SK-N-SH (cell line): ENCODE measurements around the gene WASF3. TPM values are rescaled to one million over a fixed set of nuclear protein-coding genes. Genes with fewer than 3 reads are reported as not detected.

Experiments used
- CTCF ChIA-PET: fragments of 300-600, 350-600 bp; formaldehyde crosslinking; extraction: SDS; loops from one replicate; lab custom pipeline; 2021; lab: Yijun Ruan, JAX
- POLR2A ChIA-PET: fragments of 350-600 bp; sonication (Branson Sonifier 250); formaldehyde crosslinking; extraction: SDS; loops from one replicate; lab custom pipeline; 2020; ENCODE audit warnings: antibody characterized with exemption, inconsistent platforms; lab: Yijun Ruan, JAX
- DNase-seq: peaks from one replicate; pipeline ENCODE4 v3.0.0; 2012
- H2AFZ ChIP-seq: fragments of 200-600 bp; sonication (generic); 2 replicates; pipeline ENCODE4 v1.8.1; 2016; ENCODE audit warnings: antibody characterized with exemption, mild to moderate bottlenecking, low read depth
- H3F3A ChIP-seq: fragments of 200-600 bp; sonication (generic); replicated peaks from 2 replicates; pipeline ENCODE3; 2016; ENCODE audit warnings: antibody characterized with exemption, mild to moderate bottlenecking; ENCODE audit not compliant: insufficient read depth
- H3K27ac ChIP-seq, 2 experiments: fragments of 200-500 bp in 1 of 2; fragments of 200-600 bp in 1 of 2; sonication (Bioruptor generic) in 1 of 2; sonication (generic), shearing (Covaris generic) in 1 of 2; 2 replicates each; pipeline versions ENCODE4 v1.5.1 to v1.6.1; 2014 to 2016; ENCODE audit warnings: low read depth in 2 of 2, inconsistent platforms in 1 of 2, low read length in 1 of 2, mild to moderate bottlenecking in 1 of 2, mixed read lengths in 1 of 2
- H3K27me3 ChIP-seq: fragments of 200-600 bp; sonication (generic), shearing (Covaris generic); 2 replicates; pipeline ENCODE4 v1.6.1; 2016; ENCODE audit warnings: mixed run types; ENCODE audit not compliant: insufficient read depth
- H3K36me3 ChIP-seq, 2 experiments: fragments of 200-500 bp in 1 of 2; fragments of 200-600 bp in 1 of 2; sonication (Bioruptor generic) in 1 of 2; sonication (generic) in 1 of 2; replicated peaks in 1 of 2; 2 replicates each; pipeline versions ENCODE3 to v1.5.1; 2014 to 2016; ENCODE audit warnings: low read length in 1 of 2, mild to moderate bottlenecking in 1 of 2; ENCODE audit not compliant: insufficient read depth in 2 of 2, control insufficient read depth in 1 of 2
- H3K4me1 ChIP-seq, 2 experiments: fragments of 200-500 bp in 1 of 2; fragments of 200-600 bp in 1 of 2; sonication (Bioruptor generic) in 1 of 2; sonication (generic), shearing (Covaris generic) in 1 of 2; 2 replicates each; pipeline versions ENCODE4 v1.5.1 to v1.6.1; 2014 to 2016; ENCODE audit warnings: low read depth in 1 of 2, low read length in 1 of 2, mixed run types in 1 of 2; ENCODE audit not compliant: insufficient read depth in 2 of 2, control insufficient read depth in 1 of 2
- H3K4me2 ChIP-seq: fragments of 200-600 bp; sonication (generic), shearing (Covaris generic); 2 replicates; pipeline ENCODE4 v1.6.1; 2017; ENCODE audit warnings: mixed run types
- H3K4me3 ChIP-seq, 2 experiments: fragments of 200-500 bp in 1 of 2; fragments of 200-600 bp in 1 of 2; sonication (Bioruptor generic) in 1 of 2; sonication (generic), shearing (Covaris generic) in 1 of 2; 2 replicates each; pipeline versions ENCODE4 v1.5.1 to v1.8.1; 2014 to 2016; ENCODE audit warnings: low read depth in 2 of 2, inconsistent platforms in 1 of 2, low read length in 1 of 2, mild to moderate bottlenecking in 1 of 2, mixed read lengths in 1 of 2, moderate library complexity in 1 of 2
- H3K79me2 ChIP-seq: fragments of 200-600 bp; sonication (generic); 2 replicates; pipeline ENCODE4 v1.8.1; 2017; ENCODE audit warnings: mild to moderate bottlenecking; ENCODE audit not compliant: insufficient read depth
- H3K9ac ChIP-seq: fragments of 200-600 bp; sonication (generic); 2 replicates; pipeline ENCODE4 v1.6.1; 2017; ENCODE audit warnings: mixed run types
- H3K9me2 ChIP-seq: fragments of 200-600 bp; sonication (generic); 2 replicates; pipeline ENCODE4 v1.6.1; 2017; ENCODE audit warnings: mixed run types
- H3K9me3 ChIP-seq: fragments of 200-600 bp; sonication (generic); 2 replicates; pipeline ENCODE4 v1.6.1; 2017; ENCODE audit warnings: mixed run types, mild to moderate bottlenecking, moderate library complexity
- H4K20me1 ChIP-seq: fragments of 200-600 bp; sonication (generic); 2 replicates; pipeline ENCODE4 v1.6.1; 2017; ENCODE audit warnings: mild to moderate bottlenecking, mixed run types; ENCODE audit not compliant: insufficient read depth
- CTCF ChIP-seq: fragments of 200-600 bp; sonication (generic); IDR thresholded peaks from 2 replicates; pipeline ENCODE4 v1.6.1; 2017; ENCODE audit warnings: antibody characterized with exemption, mild to moderate bottlenecking, moderate library complexity
- EP300 ChIP-seq, 2 experiments: IDR thresholded peaks; 2 replicates each; pipeline versions ENCODE4 v1.4.0 to v1.6.1; 2012; ENCODE audit warnings: borderline replicate concordance in 1 of 2, low read depth in 1 of 2, low read length in 1 of 2
- FOSL2 ChIP-seq: IDR thresholded peaks from 2 replicates; pipeline ENCODE4 v1.4.0; 2012; ENCODE audit warnings: low read depth, mild to moderate bottlenecking, moderate library complexity, borderline replicate concordance
- FOXJ3 ChIP-seq: sonication (generic); formaldehyde crosslinking; IDR thresholded peaks from 2 replicates; pipeline ENCODE4 v1.5.1; 2020; ENCODE audit warnings: mild to moderate bottlenecking, missing genetic modification reagents
- GABPA ChIP-seq: IDR thresholded peaks from 2 replicates; pipeline ENCODE4 v1.4.0; 2012; ENCODE audit warnings: low read depth, mild to moderate bottlenecking
- MEF2A ChIP-seq: IDR thresholded peaks from 2 replicates; pipeline ENCODE4 v1.4.0; 2012; ENCODE audit warnings: low read depth, borderline replicate concordance
- NFIC ChIP-seq: IDR thresholded peaks from 2 replicates; pipeline ENCODE4 v1.4.0; 2012; ENCODE audit warnings: borderline replicate concordance
- NRF1 ChIP-seq: IDR thresholded peaks from 2 replicates; pipeline ENCODE4 v1.6.1; 2012; ENCODE audit warnings: low read depth, mild to moderate bottlenecking, low read length
- POLR2AphosphoS5 ChIP-seq: IDR thresholded peaks from 2 replicates; pipeline ENCODE4 v1.6.1; 2012; ENCODE audit warnings: low read depth, low read length
- RAD21 ChIP-seq: IDR thresholded peaks from 2 replicates; pipeline ENCODE4 v1.6.1; 2012; ENCODE audit warnings: mild to moderate bottlenecking, low read length
- RCOR1 ChIP-seq: fragments of 150-350 bp; IDR thresholded peaks from 2 replicates; pipeline ENCODE4 v1.6.1; 2017; ENCODE audit warnings: antibody characterized with exemption, low read length
- REST ChIP-seq: IDR thresholded peaks from 2 replicates; pipeline ENCODE4 v1.6.1; 2012; ENCODE audit warnings: mild to moderate bottlenecking, low read depth, low read length, moderate library complexity
- RFX5 ChIP-seq: IDR thresholded peaks from 2 replicates; pipeline ENCODE4 v1.6.1; 2012; ENCODE audit warnings: mild to moderate bottlenecking, improper control_type of control experiment, low read length
- RXRA ChIP-seq: IDR thresholded peaks from 2 replicates; pipeline ENCODE4 v1.4.0; 2012; ENCODE audit warnings: low read depth, mild to moderate bottlenecking, borderline replicate concordance
- SMC3 ChIP-seq: IDR thresholded peaks from 2 replicates; pipeline ENCODE4 v1.6.1; 2012; ENCODE audit warnings: low read depth, low read length, improper control_type of control experiment
- TCF12 ChIP-seq: IDR thresholded peaks from 2 replicates; pipeline ENCODE4 v1.4.0; 2012
- USF1 ChIP-seq: IDR thresholded peaks from 2 replicates; pipeline ENCODE4 v1.4.0; 2012; ENCODE audit warnings: low read depth, borderline replicate concordance
- WGBS: methylation state at CpG from one replicate; pipeline ENCODE4 v1.1.6; 2017; ENCODE audit warnings: low lambda C conversion rate; 5-methylcytosine and 5-hydroxymethylcytosine counted together
- polyA plus RNA-seq, 3 experiments: library from polyadenylated mRNA; depleted of rRNA; stranded (reverse); fragments of >200 nt; gene quantifications; 2 replicates each; pipeline ENCODE4 v1.2.3, GENCODE V29; 2012

Gene WASF3
- polyA plus RNA-seq, 1 of the 3 experiments (the other 2 are of a cell fraction), result 10.4 TPM

- Histone ChIP-seq H3F3A (no peaks in the 10 kb centered on the region), H3K79me2 (no peaks in the 10 kb centered on the region), H3K9ac (no peak overlapping the region)
- DNase-seq, result no peak
- no peak for TF ChIP-seq SMC3
- no peak for TF ChIP-seq EP300 (IDR thresholded peaks at IDR 0.05; ENCODE audit: borderline replicate concordance in 1 of 2, low read depth in 1 of 2, low read length in 1 of 2)
- no peak for TF ChIP-seq FOXJ3 (CRISPR knock-in tag)
- TF ChIP-seq RAD21, result no peak
- TF ChIP-seq RXRA, result no peak
- TF ChIP-seq USF1, result no peak
- no peak for TF ChIP-seq REST
- TF ChIP-seq NRF1, result no peak
- TF ChIP-seq RFX5, result no peak
- TF ChIP-seq GABPA, result no peak
- no peak for TF ChIP-seq MEF2A
- TF ChIP-seq NFIC, result no peak
- no peak for TF ChIP-seq RCOR1
- no peak for TF ChIP-seq POLR2AphosphoS5
- no peak for TF ChIP-seq TCF12
- TF ChIP-seq FOSL2, result no peak
- TF ChIP-seq CTCF, result no peak
- TF ChIP-seq, all 33 proteins: peak for 0
- Histone ChIP-seq H3K36me3 (no peaks in the 10 kb centered on the region), H2AFZ (no peak overlapping the region), H4K20me1 (no peaks in the 10 kb centered on the region), H3K4me1 (peaks cover 0 to 9% of the 10 kb centered on the region in 2 experiments; a peak in 1 of 4 replicates), H3K9me2 (no peaks in the 10 kb centered on the region), H3K4me3 (no peak overlapping the region), H3K9me3 (no peaks in the 10 kb centered on the region), H3K27me3 (peaks cover 4% of the 10 kb centered on the region; the same call in 1 of the 2 replicates), H3K4me2 (no peak overlapping the region), H3K27ac (no peak overlapping the region)
- POLR2A ChIA-PET, result no interaction called here
- CTCF ChIA-PET, result interaction anchor here (1.0 kb wide), 1 partner anchor 15 kb away, joined by 3 read pairs; no protein-coding TSS in a partner anchor
- WGBS, result 60% methylated on average over 5 of the region's 5 CpGs
Observed at GRCh38 chr13:26541041-26541440, 16.4 kb upstream of the WASF3 start.
